Measurements from ENCODE around the gene ANKS6.
"Not testable (repeated sequence)": the region's sequence is repeated elsewhere in the genome, so short reads cannot be mapped to it uniquely, and the experiment has no call there.

ANKS6 gene

GRCh38 chr9:98698856-98699255 is 97.5 kb downstream of the ANKS6 start:
- no peak for DNase-seq

DNA sequence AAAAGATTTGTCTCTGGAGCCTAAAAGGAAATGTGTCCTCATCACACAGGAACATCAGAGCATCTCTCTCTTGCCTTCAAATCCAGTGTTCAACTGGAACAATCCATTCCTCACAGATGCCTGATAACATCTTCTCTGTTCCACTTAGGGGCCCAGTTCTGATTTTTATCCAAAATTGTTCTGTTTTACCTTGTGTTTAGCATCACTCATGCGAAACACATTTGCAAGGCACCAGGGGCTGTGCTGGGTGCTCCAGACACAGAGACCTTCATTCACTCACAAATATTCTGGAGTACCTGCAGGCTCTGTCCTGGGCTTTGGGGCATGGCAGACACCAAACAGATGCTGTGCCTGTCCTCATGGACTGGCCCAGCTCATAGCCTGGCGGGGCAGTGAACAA is 101.4 kb downstream of the ANKS6 start:
- no peak for DNase-seq

DNA sequence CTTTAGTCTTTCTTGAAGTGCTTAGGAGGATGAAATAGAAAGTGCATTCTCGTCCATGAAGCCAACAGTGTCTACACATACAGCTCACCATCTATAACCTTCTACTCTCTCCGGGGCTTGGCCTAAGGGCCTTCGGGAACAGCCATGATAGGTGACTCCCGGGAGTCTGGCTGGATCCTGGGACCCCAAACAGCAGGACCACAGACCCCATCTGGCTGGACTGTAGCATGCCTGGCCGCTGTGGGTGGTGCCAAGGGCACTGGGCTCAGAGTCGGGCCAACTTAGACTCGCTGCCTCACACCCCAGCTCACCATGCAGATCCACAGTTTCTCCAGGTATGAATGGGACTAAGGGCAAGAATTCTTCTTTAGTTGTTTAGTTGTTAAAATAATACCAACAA is 104.0 kb downstream of the ANKS6 start:
- no peak for DNase-seq

- DNase-seq: no peak
Measured at GRCh38 chr9:98691890-98692289, 104.5 kb downstream of the ANKS6 start.

GRCh38 chr9:98690686-98691085 is 105.7 kb downstream of the ANKS6 start:
- DNase-seq: no peak

DNA sequence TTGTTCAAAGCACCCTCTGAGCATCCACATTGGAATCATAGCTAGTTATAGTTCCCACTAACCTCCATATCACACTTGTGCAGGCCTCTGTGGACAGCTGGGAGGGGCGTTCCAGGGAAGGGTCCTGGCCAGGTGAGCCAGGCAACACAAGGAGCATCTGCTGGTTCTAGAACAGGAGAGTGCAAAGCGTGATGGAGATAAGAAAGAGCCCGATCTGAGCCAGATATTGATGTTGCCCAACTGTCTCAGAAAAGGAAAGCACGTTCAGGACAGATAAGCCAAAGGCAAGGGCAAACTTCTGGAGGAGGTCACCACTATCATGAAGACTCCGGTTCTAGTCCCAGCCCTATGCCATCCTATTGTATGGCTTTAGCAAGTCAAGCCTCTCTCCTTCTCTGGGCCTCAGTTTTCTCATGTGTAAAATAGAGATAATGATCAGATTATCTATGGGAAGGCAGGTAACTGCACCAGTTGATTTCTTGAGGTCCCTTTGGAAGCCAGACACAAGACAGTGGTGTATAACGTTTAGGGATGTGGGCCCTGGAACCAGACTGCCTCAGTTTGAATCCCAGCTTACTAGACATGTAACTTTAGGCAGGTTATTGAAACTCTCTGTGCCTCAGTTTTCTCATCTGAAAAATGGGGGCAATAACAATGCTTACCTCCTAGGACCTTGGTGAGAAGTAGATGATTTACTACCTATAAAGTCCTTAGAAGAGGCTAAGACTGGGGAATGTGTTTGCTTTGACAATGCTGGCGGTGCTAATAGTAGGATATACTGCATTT is 107.5 kb downstream of the ANKS6 start:
- DNase-seq: no peak

GRCh38 chr9:98687911-98688310 is 108.4 kb downstream of the ANKS6 start:
- no peak for DNase-seq

GRCh38 chr9:98686961-98687855 is 109.1 kb downstream of the ANKS6 start:
- DNase-seq: no peak

DNA sequence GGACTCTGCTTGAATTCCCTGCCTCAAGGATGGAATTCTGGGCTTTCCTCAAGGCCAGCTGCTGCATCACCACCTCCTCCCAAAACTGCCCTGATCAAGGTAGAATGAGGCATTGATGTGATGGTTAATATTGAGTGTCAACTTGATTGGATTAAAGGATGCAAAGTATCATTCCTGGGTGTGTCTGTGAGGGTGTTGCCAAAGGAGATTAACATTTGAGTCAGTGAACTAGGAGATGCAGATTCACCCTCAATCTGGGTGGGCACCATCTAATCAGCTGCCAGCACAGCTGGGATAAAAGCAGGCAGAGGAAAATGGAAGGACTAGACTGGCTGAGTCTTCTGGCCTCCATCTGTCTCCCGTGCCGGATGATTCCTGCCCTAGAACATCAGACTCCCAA is 111.5 kb downstream of the ANKS6 start:
- DNase-seq: not testable (repeated sequence)
